ENCODE data around the gene DUSP10. TPM values are rescaled to one million over a fixed set of nuclear protein-coding genes. Genes with fewer than 3 reads are reported as not detected.

Gene DUSP10
- total RNA-seq, 6 experiments from 2014 or later = 30.5 to 48.9 (median 43.8) TPM

GRCh38 chr1:221724931-221725605, 16.8 kb downstream of the DUSP10 start:
- Mint-ChIP-seq H3K9me3 (peaks cover 14% of the 10 kb centered on the region), H3K4me1 (ENCODE audit: low read depth) (peaks cover 100% of the 10 kb centered on the region), H3K27ac (peak overlapping the region; percentile 80), H3K27me3 (ENCODE audit: insufficient read depth) (no peaks in the 10 kb centered on the region; the same call in 1 of the 2 replicates), H3K4me3 (peak overlapping the region; percentile 60), H3K36me3 (ENCODE audit: low read depth) (peaks cover 70% of the 10 kb centered on the region)
- TF ChIP-seq CTCF (IDR thresholded peaks at IDR 0.05) = no peak
- peak; percentile 54 for DNase-seq

GRCh38 chr1:221723848-221724236, 18.0 kb downstream of the DUSP10 start:
- no peak for TF ChIP-seq CTCF (IDR thresholded peaks at IDR 0.05)
- Mint-ChIP-seq H3K9me3 (peaks cover 14% of the 10 kb centered on the region), H3K4me1 (ENCODE audit: low read depth) (peaks cover 100% of the 10 kb centered on the region), H3K36me3 (ENCODE audit: low read depth) (peaks cover 81% of the 10 kb centered on the region), H3K27me3 (ENCODE audit: insufficient read depth) (no peaks in the 10 kb centered on the region; the same call in 1 of the 2 replicates), H3K4me3 (no peak overlapping the region), H3K27ac (peak overlapping the region; percentile 77; the same call in 1 of the 2 replicates)
- no peak for DNase-seq

- H3K4me3 Mint-ChIP-seq = peak overlapping the region; percentile 41; the same call in 1 of the 2 replicates
- H3K4me1 Mint-ChIP-seq (ENCODE audit: low read depth) = peaks cover 100% of the 10 kb centered on the region
- no peak for TF ChIP-seq CTCF (IDR thresholded peaks at IDR 0.05)
- H3K27ac Mint-ChIP-seq = peak overlapping the region; percentile 77
- peaks cover 14% of the 10 kb centered on the region for H3K9me3 Mint-ChIP-seq
- H3K36me3 Mint-ChIP-seq (ENCODE audit: low read depth) = peaks cover 76% of the 10 kb centered on the region
- no peaks in the 10 kb centered on the region; the same call in 1 of the 2 replicates for H3K27me3 Mint-ChIP-seq (ENCODE audit: insufficient read depth)
- DNase-seq = peak; percentile 79
Observed at GRCh38 chr1:221723018-221723847, 18.7 kb downstream of the DUSP10 start.

- peaks cover 68% of the 10 kb centered on the region for H3K36me3 Mint-ChIP-seq (ENCODE audit: low read depth)
- H3K4me1 Mint-ChIP-seq (ENCODE audit: low read depth) = peaks cover 100% of the 10 kb centered on the region
- TF ChIP-seq CTCF (IDR thresholded peaks at IDR 0.05) = no peak
- H3K4me3 Mint-ChIP-seq = peak overlapping the region; percentile 41
- peaks cover 14% of the 10 kb centered on the region for H3K9me3 Mint-ChIP-seq
- no peak for DNase-seq
- H3K27ac Mint-ChIP-seq = peak overlapping the region; percentile 77
- no peaks in the 10 kb centered on the region for H3K27me3 Mint-ChIP-seq (ENCODE audit: insufficient read depth)
Observed at GRCh38 chr1:221722254-221723017, 19.5 kb downstream of the DUSP10 start.

GRCh38 chr1:221720545-221720944, 21.3 kb downstream of the DUSP10 start:
- no peak for TF ChIP-seq CTCF (IDR thresholded peaks at IDR 0.05)
- H3K4me3 Mint-ChIP-seq = peak overlapping the region; percentile 22; the same call in 1 of the 2 replicates

More at GRCh38 chr1:221720545-221720944, 21.3 kb downstream of the DUSP10 start:
- Mint-ChIP-seq H3K27me3 (ENCODE audit: insufficient read depth) (no peaks in the 10 kb centered on the region), H3K36me3 (ENCODE audit: low read depth) (peaks cover 69% of the 10 kb centered on the region), H3K27ac (peak overlapping the region; percentile 79), H3K9me3 (peaks cover 14% of the 10 kb centered on the region), H3K4me1 (ENCODE audit: low read depth) (peaks cover 100% of the 10 kb centered on the region)
- DNase-seq = no peak
